ENCODE results near the gene SLFN14.

DNA sequence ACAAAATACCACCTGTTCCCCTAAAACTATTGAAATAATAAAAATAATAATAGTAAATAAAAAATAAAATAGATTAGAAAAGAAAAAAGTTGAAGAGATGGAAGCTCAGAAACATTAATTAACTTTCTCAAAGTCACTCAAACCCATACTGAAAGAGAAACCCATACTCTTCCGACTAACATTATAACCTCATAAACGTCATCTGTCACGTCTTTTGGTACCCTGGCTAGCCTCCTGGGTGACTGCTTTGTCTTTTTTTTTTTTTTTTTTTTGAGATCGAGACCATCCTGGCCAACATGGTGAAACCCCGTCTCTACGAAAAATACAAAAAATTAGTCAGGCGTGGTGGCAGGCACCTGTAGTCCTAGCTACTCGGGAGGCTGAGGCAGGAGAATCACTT, 30.8 kb downstream of the SLFN14 start:
- TF ChIP-seq CSDC2 (CRISPR knock-in tag; IDR thresholded peaks at IDR 0.05) (no peak), RARB (CRISPR knock-in tag; IDR thresholded peaks at IDR 0.05) (no peak), BACH2 (CRISPR knock-in tag; IDR thresholded peaks at IDR 0.05; ENCODE audit: borderline replicate concordance) (no peak), TCF4 (CRISPR knock-in tag; IDR thresholded peaks at IDR 0.05; ENCODE audit: borderline replicate concordance) (no peak), PPARA (CRISPR knock-in tag; IDR thresholded peaks at IDR 0.05; ENCODE audit: borderline replicate concordance) (no peak), SNAI2 (CRISPR knock-in tag; IDR thresholded peaks at IDR 0.05) (no peak), ARNTL (CRISPR knock-in tag; IDR thresholded peaks at IDR 0.05; ENCODE audit: borderline replicate concordance, low read depth) (no peak), ZFP30 (CRISPR knock-in tag; IDR thresholded peaks at IDR 0.05) (no peak), ESRRG (CRISPR knock-in tag; IDR thresholded peaks at IDR 0.05) (no peak), ISL1 (CRISPR knock-in tag; IDR thresholded peaks at IDR 0.05) (no peak), POU6F1 (CRISPR knock-in tag; IDR thresholded peaks at IDR 0.05; ENCODE audit: borderline replicate concordance, low read depth) (no peak)
- TF ChIP-seq, protein P1, sequence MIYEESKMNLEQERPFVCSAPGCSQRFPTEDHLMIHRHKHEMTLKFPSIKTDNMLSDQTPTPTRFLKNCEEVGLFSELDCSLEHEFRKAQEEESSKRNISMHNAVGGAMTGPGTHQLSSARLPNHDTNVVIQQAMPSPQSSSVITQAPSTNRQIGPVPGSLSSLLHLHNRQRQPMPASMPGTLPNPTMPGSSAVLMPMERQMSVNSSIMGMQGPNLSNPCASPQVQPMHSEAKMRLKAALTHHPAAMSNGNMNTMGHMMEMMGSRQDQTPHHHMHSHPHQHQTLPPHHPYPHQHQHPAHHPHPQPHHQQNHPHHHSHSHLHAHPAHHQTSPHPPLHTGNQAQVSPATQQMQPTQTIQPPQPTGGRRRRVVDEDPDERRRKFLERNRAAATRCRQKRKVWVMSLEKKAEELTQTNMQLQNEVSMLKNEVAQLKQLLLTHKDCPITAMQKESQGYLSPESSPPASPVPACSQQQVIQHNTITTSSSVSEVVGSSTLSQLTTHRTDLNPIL (CRISPR knock-in tag; IDR thresholded peaks at IDR 0.05; ENCODE audit: low read depth) = no peak
- TF ChIP-seq, protein P2, sequence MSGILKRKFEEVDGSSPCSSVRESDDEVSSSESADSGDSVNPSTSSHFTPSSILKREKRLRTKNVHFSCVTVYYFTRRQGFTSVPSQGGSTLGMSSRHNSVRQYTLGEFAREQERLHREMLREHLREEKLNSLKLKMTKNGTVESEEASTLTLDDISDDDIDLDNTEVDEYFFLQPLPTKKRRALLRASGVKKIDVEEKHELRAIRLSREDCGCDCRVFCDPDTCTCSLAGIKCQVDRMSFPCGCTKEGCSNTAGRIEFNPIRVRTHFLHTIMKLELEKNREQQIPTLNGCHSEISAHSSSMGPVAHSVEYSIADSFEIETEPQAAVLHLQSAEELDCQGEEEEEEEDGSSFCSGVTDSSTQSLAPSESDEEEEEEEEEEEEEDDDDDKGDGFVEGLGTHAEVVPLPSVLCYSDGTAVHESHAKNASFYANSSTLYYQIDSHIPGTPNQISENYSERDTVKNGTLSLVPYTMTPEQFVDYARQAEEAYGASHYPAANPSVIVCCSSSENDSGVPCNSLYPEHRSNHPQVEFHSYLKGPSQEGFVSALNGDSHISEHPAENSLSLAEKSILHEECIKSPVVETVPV (CRISPR knock-in tag; IDR thresholded peaks at IDR 0.05) = no peak
- TF ChIP-seq, protein P3, sequence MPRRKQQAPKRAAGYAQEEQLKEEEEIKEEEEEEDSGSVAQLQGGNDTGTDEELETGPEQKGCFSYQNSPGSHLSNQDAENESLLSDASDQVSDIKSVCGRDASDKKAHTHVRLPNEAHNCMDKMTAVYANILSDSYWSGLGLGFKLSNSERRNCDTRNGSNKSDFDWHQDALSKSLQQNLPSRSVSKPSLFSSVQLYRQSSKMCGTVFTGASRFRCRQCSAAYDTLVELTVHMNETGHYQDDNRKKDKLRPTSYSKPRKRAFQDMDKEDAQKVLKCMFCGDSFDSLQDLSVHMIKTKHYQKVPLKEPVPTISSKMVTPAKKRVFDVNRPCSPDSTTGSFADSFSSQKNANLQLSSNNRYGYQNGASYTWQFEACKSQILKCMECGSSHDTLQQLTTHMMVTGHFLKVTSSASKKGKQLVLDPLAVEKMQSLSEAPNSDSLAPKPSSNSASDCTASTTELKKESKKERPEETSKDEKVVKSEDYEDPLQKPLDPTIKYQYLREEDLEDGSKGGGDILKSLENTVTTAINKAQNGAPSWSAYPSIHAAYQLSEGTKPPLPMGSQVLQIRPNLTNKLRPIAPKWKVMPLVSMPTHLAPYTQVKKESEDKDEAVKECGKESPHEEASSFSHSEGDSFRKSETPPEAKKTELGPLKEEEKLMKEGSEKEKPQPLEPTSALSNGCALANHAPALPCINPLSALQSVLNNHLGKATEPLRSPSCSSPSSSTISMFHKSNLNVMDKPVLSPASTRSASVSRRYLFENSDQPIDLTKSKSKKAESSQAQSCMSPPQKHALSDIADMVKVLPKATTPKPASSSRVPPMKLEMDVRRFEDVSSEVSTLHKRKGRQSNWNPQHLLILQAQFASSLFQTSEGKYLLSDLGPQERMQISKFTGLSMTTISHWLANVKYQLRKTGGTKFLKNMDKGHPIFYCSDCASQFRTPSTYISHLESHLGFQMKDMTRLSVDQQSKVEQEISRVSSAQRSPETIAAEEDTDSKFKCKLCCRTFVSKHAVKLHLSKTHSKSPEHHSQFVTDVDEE (CRISPR knock-in tag; IDR thresholded peaks at IDR 0.05) = no peak
